Activated CD8-positive, alpha-beta memory T cell treated with anti-CD3 and anti-CD28 coated beads for 48 hours (primary cell): Measurements from ENCODE around the gene CLEC4G.
"Not testable (repeated sequence)": the region's sequence is repeated elsewhere in the genome, so short reads cannot be mapped to it uniquely, and the experiment has no call there.

Experiments
- DNase-seq, 3 experiments: peaks; one replicate each; pipeline ENCODE4 v3.0.0-alpha.2; 2020; ENCODE audit warnings: low read depth in 2 of 3, low spot score in 2 of 3

Gene CLEC4G

GRCh38 chr19:7746903-7747884 lies 15.3 kb upstream of the CLEC4G start, which contains the start of gene CD209:
Gene CD209 (minus strand): TSS chr19:7747534. CDS start chr19:7747511, 23 bp downstream.
- DNase-seq, result no peak

GRCh38 chr19:7746306-7746705 lies 14.4 kb upstream of the CLEC4G start:
- not testable (repeated sequence) for DNase-seq

- no peak for DNase-seq
Measured at GRCh38 chr19:7744871-7745650, 13.2 kb upstream of the CLEC4G start.

- no peak for DNase-seq
Measured at GRCh38 chr19:7744199-7744786, 12.4 kb upstream of the CLEC4G start.

- DNase-seq, result peak in 1 of 3 experiments; percentile 22
Measured at GRCh38 chr19:7743425-7743841, 11.5 kb upstream of the CLEC4G start.

GRCh38 chr19:7742991-7743390 lies 11.1 kb upstream of the CLEC4G start:
- no peak for DNase-seq

- no peak for DNase-seq
Measured at GRCh38 chr19:7742575-7742974, 10.7 kb upstream of the CLEC4G start.

- DNase-seq, result no peak
Measured at GRCh38 chr19:7740682-7741054, 8.8 kb upstream of the CLEC4G start.

- DNase-seq, result no peak
Measured at GRCh38 chr19:7739801-7740681, 8.1 kb upstream of the CLEC4G start.

GRCh38 chr19:7739211-7739755 lies 7.4 kb upstream of the CLEC4G start:
- DNase-seq, result no peak

GRCh38 chr19:7738023-7738422 lies 6.1 kb upstream of the CLEC4G start:
- DNase-seq, result no peak

- no peak for DNase-seq
Measured at GRCh38 chr19:7737215-7737614, 5.3 kb upstream of the CLEC4G start.

- no peak for DNase-seq
Measured at GRCh38 chr19:7736148-7736547, 4.2 kb upstream of the CLEC4G start.

- DNase-seq, result no peak
Measured at GRCh38 chr19:7734220-7735203, 2.6 kb upstream of the CLEC4G start.

- no peak for DNase-seq
Measured at GRCh38 chr19:7733376-7733775, 1.5 kb upstream of the CLEC4G start.

- no peak for DNase-seq
Measured at GRCh38 chr19:7731615-7732014, 295 bp downstream of the CLEC4G start.

GRCh38 chr19:7731218-7731595 lies 703 bp downstream of the CLEC4G start:
- no peak for DNase-seq

- DNase-seq, result no peak
Measured at GRCh38 chr19:7730286-7731217, 1.4 kb downstream of the CLEC4G start.
